ENCODE data around the gene JAZF1.

GRCh38 chr7:28108747-28109146 lies 71.8 kb downstream of the JAZF1 start:
- TF ChIP-seq CTCF (IDR thresholded peaks at IDR 0.05) (no peak), POLR2A (IDR thresholded peaks at IDR 0.05) (no peak)
